Measurements from ENCODE around the gene WDR1.

- TF ChIP-seq CTCF (conservative IDR thresholded peaks at IDR 0.05) (no peak), ZFX (IDR thresholded peaks at IDR 0.05) (no peak)
These were observed 65.9 kb downstream of the WDR1 start for GRCh38 chr4:10050721-10051120.

Measured in C4-2B (cell line).